GM23248 (cell line): Measurements from ENCODE around the gene MYO16.

ENCODE experiments used
- EZH2 ChIP-seq: fragments of 200-600 bp; sonication (generic); IDR thresholded peaks from 2 replicates; pipeline ENCODE4 v1.6.1; 2018; ENCODE audit warnings: antibody characterized with exemption, mild to moderate bottlenecking; ENCODE audit not compliant: insufficient read depth, poor library complexity, severe bottlenecking
- EZH2phosphoT487 ChIP-seq: fragments of 200-600 bp; sonication (generic); IDR thresholded peaks from 2 replicates; pipeline ENCODE4 v1.6.1; 2018; ENCODE audit warnings: antibody characterized with exemption, moderate library complexity, mild to moderate bottlenecking, low read depth; ENCODE audit not compliant: insufficient read depth

- TF ChIP-seq EZH2 (no peak), EZH2phosphoT487 (no peak)
Measured at GRCh38 chr13:108957369-108958012, 328.1 kb downstream of the MYO16 start.
